ENCODE results near the gene FRMD3.

Gene FRMD3

DNA sequence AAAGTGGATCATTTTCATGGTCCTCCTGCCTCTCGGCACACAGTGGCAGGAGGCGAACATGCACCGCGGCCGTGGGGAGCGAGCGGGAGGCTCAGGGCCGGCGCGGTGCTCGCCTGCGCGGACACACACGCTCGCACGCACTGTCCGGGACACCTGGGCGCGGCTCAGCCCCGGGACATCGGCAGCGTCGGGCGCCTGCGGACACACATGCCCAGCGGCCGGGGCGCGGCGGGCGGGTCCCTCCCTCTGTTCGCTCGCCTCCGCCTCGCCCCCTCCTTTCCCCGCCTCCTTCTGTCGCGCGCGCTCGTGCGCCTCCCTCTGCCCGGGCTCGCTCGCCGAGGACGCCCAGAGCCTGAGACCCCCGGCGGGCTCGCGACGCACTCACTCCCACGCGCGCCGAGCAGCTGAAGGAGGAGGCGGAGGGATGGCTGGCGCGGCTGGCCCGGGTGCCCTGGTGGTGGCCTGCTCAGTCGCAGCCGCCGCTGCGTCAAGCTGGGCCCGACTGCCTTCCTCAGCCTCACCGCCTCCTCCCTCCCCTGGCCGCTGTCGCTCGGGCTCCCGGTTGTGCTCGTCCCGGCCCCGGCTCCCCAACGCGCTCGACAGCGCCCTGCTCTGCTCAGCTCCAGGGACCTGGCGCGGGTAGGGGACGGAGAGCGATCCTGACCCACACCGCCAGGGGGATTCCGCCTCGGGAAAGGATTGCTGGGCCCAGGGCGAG, at the start of gene FRMD3:
Gene FRMD3, minus strand, starts transcription at position 230 of the 718 bp plus-strand sequence. Its CDS starts 170 bp downstream, at position 60.
- TF ChIP-seq, protein P1, sequence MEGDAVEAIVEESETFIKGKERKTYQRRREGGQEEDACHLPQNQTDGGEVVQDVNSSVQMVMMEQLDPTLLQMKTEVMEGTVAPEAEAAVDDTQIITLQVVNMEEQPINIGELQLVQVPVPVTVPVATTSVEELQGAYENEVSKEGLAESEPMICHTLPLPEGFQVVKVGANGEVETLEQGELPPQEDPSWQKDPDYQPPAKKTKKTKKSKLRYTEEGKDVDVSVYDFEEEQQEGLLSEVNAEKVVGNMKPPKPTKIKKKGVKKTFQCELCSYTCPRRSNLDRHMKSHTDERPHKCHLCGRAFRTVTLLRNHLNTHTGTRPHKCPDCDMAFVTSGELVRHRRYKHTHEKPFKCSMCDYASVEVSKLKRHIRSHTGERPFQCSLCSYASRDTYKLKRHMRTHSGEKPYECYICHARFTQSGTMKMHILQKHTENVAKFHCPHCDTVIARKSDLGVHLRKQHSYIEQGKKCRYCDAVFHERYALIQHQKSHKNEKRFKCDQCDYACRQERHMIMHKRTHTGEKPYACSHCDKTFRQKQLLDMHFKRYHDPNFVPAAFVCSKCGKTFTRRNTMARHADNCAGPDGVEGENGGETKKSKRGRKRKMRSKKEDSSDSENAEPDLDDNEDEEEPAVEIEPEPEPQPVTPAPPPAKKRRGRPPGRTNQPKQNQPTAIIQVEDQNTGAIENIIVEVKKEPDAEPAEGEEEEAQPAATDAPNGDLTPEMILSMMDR (IDR thresholded peaks at IDR 0.05; ENCODE audit: extremely low read depth, insufficient read depth, missing control alignments), result no peak
- peak; percentile 47 for DNase-seq (ENCODE audit: low spot score)
- in situ Hi-C loops (cut with MboI; ENCODE audit: low pct_unique_long_range_greater_than_20kb, low sequenced_read_pairs, unreplicated experiment), result no loop called here

- in situ Hi-C loops (cut with MboI; ENCODE audit: low pct_unique_long_range_greater_than_20kb, low sequenced_read_pairs, unreplicated experiment), result no loop called here
- DNase-seq (ENCODE audit: low spot score), result no peak
These were observed 46.8 kb upstream of the FRMD3 start for GRCh38 chr9:83584995-83585394.

DNA sequence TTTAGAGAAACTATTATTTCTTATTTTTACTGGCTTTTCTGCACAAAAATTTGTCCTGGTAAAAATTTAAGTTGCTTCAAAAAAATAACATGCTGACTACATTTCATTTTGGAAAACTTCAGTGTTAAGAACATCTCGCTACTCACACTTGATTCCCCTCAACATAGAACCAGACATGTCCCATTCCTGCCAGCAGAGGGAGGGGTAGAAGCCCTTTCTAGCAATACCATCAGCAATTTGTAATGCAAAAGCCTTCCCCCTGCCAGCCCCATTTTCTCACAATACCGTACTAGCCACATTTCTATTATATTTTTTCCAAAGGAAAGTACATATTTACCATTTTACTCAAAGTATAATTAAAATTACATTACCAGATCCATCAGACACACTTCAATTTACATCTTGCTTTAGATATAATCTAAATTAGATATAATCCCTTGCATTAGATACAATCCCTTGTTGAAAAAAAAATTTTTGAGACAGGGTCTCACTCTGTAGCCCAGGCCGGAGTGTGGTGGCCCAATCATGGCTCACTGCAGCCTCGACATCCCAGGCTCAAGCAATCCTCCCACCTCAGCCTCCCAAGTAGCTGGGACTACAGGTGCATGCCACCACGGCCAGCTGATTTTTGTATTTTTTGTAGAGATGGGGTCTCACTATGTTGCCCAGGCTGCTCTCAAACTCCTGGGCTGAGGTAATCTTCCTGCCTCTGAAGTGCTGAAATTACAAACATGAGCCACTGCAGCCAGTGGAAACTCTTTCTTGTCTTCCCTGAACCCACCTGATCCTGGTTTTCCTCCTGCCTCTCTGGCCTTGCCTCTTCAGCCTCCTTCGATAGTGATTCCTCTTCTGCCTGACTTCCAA, 45.2 kb upstream of the FRMD3 start:
- in situ Hi-C loops (cut with MboI; ENCODE audit: low pct_unique_long_range_greater_than_20kb, low sequenced_read_pairs, unreplicated experiment), result no loop called here
- TF ChIP-seq, protein P1 (IDR thresholded peaks at IDR 0.05; ENCODE audit: extremely low read depth, insufficient read depth, missing control alignments), result peak; percentile 63
- DNase-seq (ENCODE audit: low spot score), result peak; percentile 40

More at GRCh38 chr9:83584995-83585394, 46.8 kb upstream of the FRMD3 start:
- TF ChIP-seq, protein P1 (IDR thresholded peaks at IDR 0.05; ENCODE audit: extremely low read depth, insufficient read depth, missing control alignments), result no peak

- in situ Hi-C loops (cut with MboI; ENCODE audit: low pct_unique_long_range_greater_than_20kb, low sequenced_read_pairs, unreplicated experiment), result no loop called here
- TF ChIP-seq, protein P1 (IDR thresholded peaks at IDR 0.05; ENCODE audit: extremely low read depth, insufficient read depth, missing control alignments), result no peak
- no peak for DNase-seq (ENCODE audit: low spot score)
These were observed 43.8 kb upstream of the FRMD3 start for GRCh38 chr9:83582029-83582428.

- DNase-seq (ENCODE audit: low spot score), result no peak
- in situ Hi-C loops (cut with MboI; ENCODE audit: low pct_unique_long_range_greater_than_20kb, low sequenced_read_pairs, unreplicated experiment), result no loop called here
- TF ChIP-seq, protein P1 (IDR thresholded peaks at IDR 0.05; ENCODE audit: extremely low read depth, insufficient read depth, missing control alignments), result no peak
These were observed 36.3 kb upstream of the FRMD3 start for GRCh38 chr9:83574482-83574881.

- in situ Hi-C loops (cut with MboI; ENCODE audit: low pct_unique_long_range_greater_than_20kb, low sequenced_read_pairs, unreplicated experiment), result no loop called here
- DNase-seq (ENCODE audit: low spot score), result no peak
- TF ChIP-seq, protein P1 (IDR thresholded peaks at IDR 0.05; ENCODE audit: extremely low read depth, insufficient read depth, missing control alignments), result no peak
These were observed 34.3 kb upstream of the FRMD3 start for GRCh38 chr9:83572524-83572923.

Data from GM13977 (cell line).